Measurements from ENCODE around the gene TMC4. TPM values are rescaled to one million over a fixed set of nuclear protein-coding genes. Genes with fewer than 3 reads are reported as not detected.

Gene TMC4
- total RNA-seq, 4 donors from 2014 or later = 91.5 to 386 (median 180) TPM

- in situ Hi-C loops (cut with MboI; ENCODE audit: low pct_ligation_motif_present in 1 of 4, low pct_unique_long_range_greater_than_20kb in 1 of 4, low sequenced_read_pairs in 3 of 4) = loop anchor here in 1 of 4 donors (10.0 kb wide), 1 partner anchor 66 kb away; no protein-coding TSS in a partner anchor
- Histone ChIP-seq H3K4me3 (no peak overlapping the region), H3K27me3 (peaks cover 7% of the 10 kb centered on the region), H3K27ac (no peak overlapping the region), H3K9me3 (no peaks in the 10 kb centered on the region), H3K36me3 (no peaks in the 10 kb centered on the region), H3K4me1 (peaks cover 5 to 23% (median 15%) of the 10 kb centered on the region in 4 donors)
- DNase-seq = no peak
- TF ChIP-seq POLR2A (IDR thresholded peaks at IDR 0.05) (no peak), POLR2AphosphoS5 (IDR thresholded peaks at IDR 0.05) (no peak), CTCF (IDR thresholded peaks at IDR 0.05) (no peak), EP300 (IDR thresholded peaks at IDR 0.05; ENCODE audit: low read depth) (no peak)
- WGBS, 2 donors (ENCODE audit: low coverage in 1 of 2) = 89 to 100% methylated on average over 1 to 21 of the region's 21 CpGs
- intact Hi-C loops (cut with DNase I; ENCODE audit: low total_unique reads) = loop anchor here (5.0 kb wide), 1 partner anchor 63 kb away; no protein-coding TSS in a partner anchor
Observed at GRCh38 chr19:54169149-54169740, 3.7 kb downstream of the TMC4 start.

DNA sequence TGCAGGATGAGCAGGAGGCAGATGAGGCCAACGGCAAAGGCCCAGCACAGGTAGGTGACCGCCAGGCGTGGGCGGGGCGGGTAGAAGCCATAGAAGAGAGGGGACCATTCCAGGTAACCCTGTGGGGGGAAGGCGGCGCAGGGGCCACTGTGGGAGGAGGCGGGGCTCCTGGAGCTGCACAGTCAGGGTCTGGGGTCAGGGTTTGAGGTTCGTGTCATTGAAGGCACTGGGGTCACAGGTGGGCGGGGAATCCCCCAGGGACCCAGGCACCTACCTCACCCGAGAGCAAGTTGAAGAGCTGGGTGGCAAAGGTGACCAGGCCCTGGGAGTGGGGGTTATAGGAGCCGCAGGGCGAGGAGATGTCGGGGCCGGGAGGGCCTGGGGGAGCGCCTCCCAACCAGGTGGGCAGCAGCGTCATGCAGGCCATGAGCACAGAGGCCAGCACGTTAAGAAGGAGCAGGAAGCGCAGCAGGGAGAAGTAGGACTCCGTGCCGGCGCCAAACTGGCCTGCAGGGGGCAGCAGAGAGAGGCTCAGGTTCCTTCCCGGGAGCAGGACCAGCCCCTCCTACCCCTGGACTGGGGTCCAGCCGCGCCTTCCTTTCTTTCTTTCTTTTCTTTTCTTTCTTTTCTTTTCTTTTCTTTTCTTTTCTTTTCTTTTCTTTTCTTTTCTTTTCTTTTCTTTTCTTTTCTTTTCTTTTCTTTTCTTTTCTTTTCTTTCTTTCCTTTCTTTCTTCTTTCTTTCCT, 4.6 kb downstream of the TMC4 start:
- H3K4me1 ChIP-seq = peaks cover 5 to 30% (median 16%) of the 10 kb centered on the region in 4 donors
- in situ Hi-C loops (cut with MboI; ENCODE audit: low pct_ligation_motif_present in 1 of 4, low pct_unique_long_range_greater_than_20kb in 1 of 4, low sequenced_read_pairs in 3 of 4) = loop anchor here in 1 of 4 donors (10.0 kb wide), 1 partner anchor 66 kb away; no protein-coding TSS in a partner anchor

GRCh38 chr19:54165222-54165621, 7.7 kb downstream of the TMC4 start:
- Histone ChIP-seq H3K4me3 (no peak overlapping the region), H3K9me3 (no peaks in the 10 kb centered on the region), H3K4me1 (peaks cover 25 to 58% (median 40%) of the 10 kb centered on the region in 4 donors), H3K27ac (peak overlapping the region in 3 of 4 donors; percentile 28 to 48 (median 46)), H3K27me3 (peaks cover 4% of the 10 kb centered on the region), H3K36me3 (no peaks in the 10 kb centered on the region)
- TF ChIP-seq CTCF (IDR thresholded peaks at IDR 0.05) = no peak
- no peak for TF ChIP-seq EP300 (IDR thresholded peaks at IDR 0.05; ENCODE audit: low read depth)
- no peak for TF ChIP-seq POLR2A (IDR thresholded peaks at IDR 0.05)
- no peak for TF ChIP-seq POLR2AphosphoS5 (IDR thresholded peaks at IDR 0.05)
- 81 to 90% methylated on average over 4 to 25 of the region's 25 CpGs for WGBS, 2 donors (ENCODE audit: low coverage in 1 of 2)
- no peak for DNase-seq
- in situ Hi-C loops (cut with MboI; ENCODE audit: low pct_ligation_motif_present in 1 of 4, low pct_unique_long_range_greater_than_20kb in 1 of 4, low sequenced_read_pairs in 3 of 4) (loop anchor here in 1 of 4 donors (10.0 kb wide), 1 partner anchor 70 kb away; no protein-coding TSS in a partner anchor), intact Hi-C loops (cut with DNase I; ENCODE audit: low total_unique reads) (loop anchor here (5.0 kb wide), 1 partner anchor 67 kb away; no protein-coding TSS in a partner anchor)

More for the DNA sequence above, 4.6 kb downstream of the TMC4 start:
- no peak overlapping the region for H3K4me3 ChIP-seq
- TF ChIP-seq CTCF (IDR thresholded peaks at IDR 0.05) = peak; percentile 75 to 98 (median 91)
- no peak for TF ChIP-seq EP300 (IDR thresholded peaks at IDR 0.05; ENCODE audit: low read depth)
- TF ChIP-seq POLR2A (IDR thresholded peaks at IDR 0.05) = no peak
- TF ChIP-seq POLR2AphosphoS5 (IDR thresholded peaks at IDR 0.05) = peak in 1 of 3 donors; percentile 33
- DNase-seq = peak; percentile 96
- intact Hi-C loops (cut with DNase I; ENCODE audit: low total_unique reads) = loop anchor here (5.0 kb wide), 1 partner anchor 64 kb away; no protein-coding TSS in a partner anchor
- H3K27ac ChIP-seq = peak overlapping the region in 1 of 4 donors; percentile 33
- WGBS, 2 donors (ENCODE audit: low coverage in 1 of 2) = 30% methylated on average over 25 of the region's 25 CpGs; no CpG with 5 or more reads in 1 of the 2 donors
- H3K27me3 ChIP-seq = peaks cover 7% of the 10 kb centered on the region
- H3K9me3 ChIP-seq = no peaks in the 10 kb centered on the region
- no peaks in the 10 kb centered on the region for H3K36me3 ChIP-seq
